ENCODE measurements around the gene LARGE1.

Gene LARGE1

GRCh38 chr22:33720166-33720878 is 200.0 kb downstream of the LARGE1 start:
- DNase-seq (ENCODE audit: low spot score): no peak

GRCh38 chr22:33717694-33718396 is 202.4 kb downstream of the LARGE1 start:
- no peak for DNase-seq (ENCODE audit: low spot score)

GRCh38 chr22:33715237-33715985 is 204.9 kb downstream of the LARGE1 start:
- no peak for DNase-seq (ENCODE audit: low spot score)

- DNase-seq (ENCODE audit: low spot score): no peak
Observed at GRCh38 chr22:33710326-33710725, 209.9 kb downstream of the LARGE1 start.

GRCh38 chr22:33707581-33707980 is 212.7 kb downstream of the LARGE1 start:
- no peak for DNase-seq (ENCODE audit: low spot score)

GRCh38 chr22:33706100-33706499 is 214.2 kb downstream of the LARGE1 start:
- DNase-seq (ENCODE audit: low spot score): no peak

GRCh38 chr22:33699176-33699575 is 221.1 kb downstream of the LARGE1 start:
- peak; percentile 48 for DNase-seq (ENCODE audit: low spot score)

- peak; percentile 33 for DNase-seq (ENCODE audit: low spot score)
Observed at GRCh38 chr22:33697640-33698039, 222.6 kb downstream of the LARGE1 start.

GRCh38 chr22:33691057-33691630 is 229.1 kb downstream of the LARGE1 start:
- DNase-seq (ENCODE audit: low spot score): no peak

GRCh38 chr22:33688903-33689302 is 231.4 kb downstream of the LARGE1 start:
- DNase-seq (ENCODE audit: low spot score): no peak

- no peak for DNase-seq (ENCODE audit: low spot score)
Observed at GRCh38 chr22:33687464-33687863, 232.8 kb downstream of the LARGE1 start.

- no peak for DNase-seq (ENCODE audit: low spot score)
Observed at GRCh38 chr22:33684087-33684486, 236.2 kb downstream of the LARGE1 start.

GRCh38 chr22:33682927-33683326 is 237.3 kb downstream of the LARGE1 start:
- no peak for DNase-seq (ENCODE audit: low spot score)

GRCh38 chr22:33680632-33681031 is 239.6 kb downstream of the LARGE1 start:
- no peak for DNase-seq (ENCODE audit: low spot score)

- peak; percentile 44 for DNase-seq (ENCODE audit: low spot score)
Observed at GRCh38 chr22:33678523-33678922, 241.8 kb downstream of the LARGE1 start.

- DNase-seq (ENCODE audit: low spot score): no peak
Observed at GRCh38 chr22:33677536-33677935, 242.7 kb downstream of the LARGE1 start.

GRCh38 chr22:33674357-33674756 is 245.9 kb downstream of the LARGE1 start:
- no peak for DNase-seq (ENCODE audit: low spot score)

- no peak for DNase-seq (ENCODE audit: low spot score)
Observed at GRCh38 chr22:33669746-33670145, 250.5 kb downstream of the LARGE1 start.

GRCh38 chr22:33666961-33667619 is 253.2 kb downstream of the LARGE1 start:
- no peak for DNase-seq (ENCODE audit: low spot score)

- no peak for DNase-seq (ENCODE audit: low spot score)
Observed at GRCh38 chr22:33666279-33666960, 253.9 kb downstream of the LARGE1 start.

- peak; percentile 10 for DNase-seq (ENCODE audit: low spot score)
Observed at GRCh38 chr22:33659448-33659847, 260.8 kb downstream of the LARGE1 start.
